SK-N-SH (cell line): Measurements from ENCODE around the gene KAT14. TPM values are rescaled to one million over a fixed set of nuclear protein-coding genes. Genes with fewer than 3 reads are reported as not detected.

Experiments used
- CTCF ChIA-PET: fragments of 300-600, 350-600 bp; formaldehyde crosslinking; extraction: SDS; loops from one replicate; lab custom pipeline; 2021; lab: Yijun Ruan, JAX
- POLR2A ChIA-PET: fragments of 350-600 bp; sonication (Branson Sonifier 250); formaldehyde crosslinking; extraction: SDS; loops from one replicate; lab custom pipeline; 2020; ENCODE audit warnings: antibody characterized with exemption, inconsistent platforms; lab: Yijun Ruan, JAX
- DNase-seq: peaks from one replicate; pipeline ENCODE4 v3.0.0; 2012
- H2AFZ ChIP-seq: fragments of 200-600 bp; sonication (generic); 2 replicates; pipeline ENCODE4 v1.8.1; 2016; ENCODE audit warnings: antibody characterized with exemption, mild to moderate bottlenecking, low read depth
- H3F3A ChIP-seq: fragments of 200-600 bp; sonication (generic); replicated peaks from 2 replicates; pipeline ENCODE3; 2016; ENCODE audit warnings: antibody characterized with exemption, mild to moderate bottlenecking; ENCODE audit not compliant: insufficient read depth
- H3K27ac ChIP-seq, 2 experiments: fragments of 200-500 bp in 1 of 2; fragments of 200-600 bp in 1 of 2; sonication (Bioruptor generic) in 1 of 2; sonication (generic), shearing (Covaris generic) in 1 of 2; 2 replicates each; pipeline versions ENCODE4 v1.5.1 to v1.6.1; 2014 to 2016; ENCODE audit warnings: low read depth in 2 of 2, inconsistent platforms in 1 of 2, low read length in 1 of 2, mild to moderate bottlenecking in 1 of 2, mixed read lengths in 1 of 2
- H3K27me3 ChIP-seq: fragments of 200-600 bp; sonication (generic), shearing (Covaris generic); 2 replicates; pipeline ENCODE4 v1.6.1; 2016; ENCODE audit warnings: mixed run types; ENCODE audit not compliant: insufficient read depth
- H3K36me3 ChIP-seq, 2 experiments: fragments of 200-500 bp in 1 of 2; fragments of 200-600 bp in 1 of 2; sonication (Bioruptor generic) in 1 of 2; sonication (generic) in 1 of 2; replicated peaks in 1 of 2; 2 replicates each; pipeline versions ENCODE3 to v1.5.1; 2014 to 2016; ENCODE audit warnings: low read length in 1 of 2, mild to moderate bottlenecking in 1 of 2; ENCODE audit not compliant: insufficient read depth in 2 of 2, control insufficient read depth in 1 of 2
- H3K4me1 ChIP-seq, 2 experiments: fragments of 200-500 bp in 1 of 2; fragments of 200-600 bp in 1 of 2; sonication (Bioruptor generic) in 1 of 2; sonication (generic), shearing (Covaris generic) in 1 of 2; 2 replicates each; pipeline versions ENCODE4 v1.5.1 to v1.6.1; 2014 to 2016; ENCODE audit warnings: low read depth in 1 of 2, low read length in 1 of 2, mixed run types in 1 of 2; ENCODE audit not compliant: insufficient read depth in 2 of 2, control insufficient read depth in 1 of 2
- H3K4me2 ChIP-seq: fragments of 200-600 bp; sonication (generic), shearing (Covaris generic); 2 replicates; pipeline ENCODE4 v1.6.1; 2017; ENCODE audit warnings: mixed run types
- H3K4me3 ChIP-seq, 2 experiments: fragments of 200-500 bp in 1 of 2; fragments of 200-600 bp in 1 of 2; sonication (Bioruptor generic) in 1 of 2; sonication (generic), shearing (Covaris generic) in 1 of 2; 2 replicates each; pipeline versions ENCODE4 v1.5.1 to v1.8.1; 2014 to 2016; ENCODE audit warnings: low read depth in 2 of 2, inconsistent platforms in 1 of 2, low read length in 1 of 2, mild to moderate bottlenecking in 1 of 2, mixed read lengths in 1 of 2, moderate library complexity in 1 of 2
- H3K79me2 ChIP-seq: fragments of 200-600 bp; sonication (generic); 2 replicates; pipeline ENCODE4 v1.8.1; 2017; ENCODE audit warnings: mild to moderate bottlenecking; ENCODE audit not compliant: insufficient read depth
- H3K9ac ChIP-seq: fragments of 200-600 bp; sonication (generic); 2 replicates; pipeline ENCODE4 v1.6.1; 2017; ENCODE audit warnings: mixed run types
- H3K9me2 ChIP-seq: fragments of 200-600 bp; sonication (generic); 2 replicates; pipeline ENCODE4 v1.6.1; 2017; ENCODE audit warnings: mixed run types
- H3K9me3 ChIP-seq: fragments of 200-600 bp; sonication (generic); 2 replicates; pipeline ENCODE4 v1.6.1; 2017; ENCODE audit warnings: mixed run types, mild to moderate bottlenecking, moderate library complexity
- H4K20me1 ChIP-seq: fragments of 200-600 bp; sonication (generic); 2 replicates; pipeline ENCODE4 v1.6.1; 2017; ENCODE audit warnings: mild to moderate bottlenecking, mixed run types; ENCODE audit not compliant: insufficient read depth
- CHD2 ChIP-seq: fragments of 150-350 bp; IDR thresholded peaks from 2 replicates; pipeline ENCODE4 v1.6.1; 2018; ENCODE audit warnings: low read length; ENCODE audit not compliant: partially characterized antibody
- ELF1 ChIP-seq: IDR thresholded peaks from 2 replicates; pipeline ENCODE4 v1.4.0; 2012
- EP300 ChIP-seq, 2 experiments: IDR thresholded peaks; 2 replicates each; pipeline versions ENCODE4 v1.4.0 to v1.6.1; 2012; ENCODE audit warnings: borderline replicate concordance in 1 of 2, low read depth in 1 of 2, low read length in 1 of 2
- EZH2phosphoT487 ChIP-seq: fragments of 200-600 bp; sonication (generic); IDR thresholded peaks from 2 replicates; pipeline ENCODE4 v1.6.1; 2017; ENCODE audit warnings: low read depth, mixed run types, mild to moderate bottlenecking, antibody characterized with exemption, moderate library complexity, borderline replicate concordance
- FOSL2 ChIP-seq: IDR thresholded peaks from 2 replicates; pipeline ENCODE4 v1.4.0; 2012; ENCODE audit warnings: low read depth, mild to moderate bottlenecking, moderate library complexity, borderline replicate concordance
- FOXJ3 ChIP-seq: sonication (generic); formaldehyde crosslinking; IDR thresholded peaks from 2 replicates; pipeline ENCODE4 v1.5.1; 2020; ENCODE audit warnings: mild to moderate bottlenecking, missing genetic modification reagents
- MEF2A ChIP-seq: IDR thresholded peaks from 2 replicates; pipeline ENCODE4 v1.4.0; 2012; ENCODE audit warnings: low read depth, borderline replicate concordance
- MXI1 ChIP-seq: IDR thresholded peaks from 2 replicates; pipeline ENCODE4 v1.6.1; 2012; ENCODE audit warnings: mild to moderate bottlenecking, low read depth, low read length, improper control_type of control experiment
- NRF1 ChIP-seq: IDR thresholded peaks from 2 replicates; pipeline ENCODE4 v1.6.1; 2012; ENCODE audit warnings: low read depth, mild to moderate bottlenecking, low read length
- POLR2AphosphoS5 ChIP-seq: IDR thresholded peaks from 2 replicates; pipeline ENCODE4 v1.6.1; 2012; ENCODE audit warnings: low read depth, low read length
- RAD21 ChIP-seq: IDR thresholded peaks from 2 replicates; pipeline ENCODE4 v1.6.1; 2012; ENCODE audit warnings: mild to moderate bottlenecking, low read length
- RCOR1 ChIP-seq: fragments of 150-350 bp; IDR thresholded peaks from 2 replicates; pipeline ENCODE4 v1.6.1; 2017; ENCODE audit warnings: antibody characterized with exemption, low read length
- RFX5 ChIP-seq: IDR thresholded peaks from 2 replicates; pipeline ENCODE4 v1.6.1; 2012; ENCODE audit warnings: mild to moderate bottlenecking, improper control_type of control experiment, low read length
- SIN3A ChIP-seq: IDR thresholded peaks from 2 replicates; pipeline ENCODE4 v1.6.1; 2012; ENCODE audit warnings: low read depth, mild to moderate bottlenecking, low read length, moderate library complexity, borderline replicate concordance
- SMC3 ChIP-seq: IDR thresholded peaks from 2 replicates; pipeline ENCODE4 v1.6.1; 2012; ENCODE audit warnings: low read depth, low read length, improper control_type of control experiment
- TCF12 ChIP-seq: IDR thresholded peaks from 2 replicates; pipeline ENCODE4 v1.4.0; 2012
- ZBTB33 ChIP-seq: IDR thresholded peaks from 2 replicates; pipeline ENCODE4 v1.4.0; 2012; ENCODE audit warnings: low read depth, borderline replicate concordance
- WGBS: methylation state at CpG from one replicate; pipeline ENCODE4 v1.1.6; 2017; ENCODE audit warnings: low lambda C conversion rate; 5-methylcytosine and 5-hydroxymethylcytosine counted together
- polyA plus RNA-seq, 3 experiments: library from polyadenylated mRNA; depleted of rRNA; stranded (reverse); fragments of >200 nt; gene quantifications; 2 replicates each; pipeline ENCODE4 v1.2.3, GENCODE V29; 2012
- TF ChIP-seq, protein P1 (sequence below): IDR thresholded peaks from 2 replicates; pipeline ENCODE4 v1.6.1; 2012; ENCODE audit warnings: mild to moderate bottlenecking, low read depth, low read length, moderate library complexity

The KAT14 gene
- polyA plus RNA-seq, 1 of the 3 experiments (the other 2 are of a cell fraction), result 7.3 TPM

GRCh38 chr20:18180815-18181214, 43.2 kb downstream of the KAT14 start:
- H4K20me1 ChIP-seq, result no peaks in the 10 kb centered on the region
- POLR2A ChIA-PET, result no interaction called here
- H3K79me2 ChIP-seq, result no peaks in the 10 kb centered on the region
- no peaks in the 10 kb centered on the region for H3K4me1 ChIP-seq
- no peak overlapping the region for H3K4me3 ChIP-seq
- H3K4me2 ChIP-seq, result no peak overlapping the region
- DNase-seq, result no peak
- no peak overlapping the region for H2AFZ ChIP-seq
- no peaks in the 10 kb centered on the region for H3K27me3 ChIP-seq
- WGBS, result 50% methylated on average over 1 of the region's 1 CpG
- H3K36me3 ChIP-seq, result peaks cover 30 to 52% of the 10 kb centered on the region in 2 experiments
- no peak for TF ChIP-seq CHD2
- TF ChIP-seq, all 33 proteins: peak for 0
- Histone ChIP-seq H3K27ac (no peak overlapping the region), H3K9ac (no peak overlapping the region), H3K9me2 (no peaks in the 10 kb centered on the region), H3K9me3 (no peaks in the 10 kb centered on the region), H3F3A (no peaks in the 10 kb centered on the region)
- CTCF ChIA-PET, result no interaction called here

DNA sequence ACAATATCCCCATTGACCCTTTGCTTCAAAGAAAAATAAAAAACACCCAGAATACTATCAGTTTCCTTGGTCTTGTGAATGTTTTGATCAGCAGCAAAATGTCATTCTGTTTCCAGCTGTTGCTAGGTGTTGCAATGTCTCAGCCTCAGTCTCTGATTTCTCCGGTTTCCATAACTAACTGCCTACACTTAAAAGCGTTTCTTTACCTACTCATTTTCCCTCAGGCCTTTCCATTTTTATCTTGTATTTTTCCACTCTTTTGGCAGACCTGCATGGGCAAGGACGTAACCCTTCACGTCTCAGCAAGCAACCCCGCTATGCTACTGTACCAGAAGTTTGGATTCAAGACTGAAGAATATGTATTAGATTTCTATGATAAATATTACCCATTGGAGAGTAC, 49.4 kb downstream of the KAT14 start:
- Histone ChIP-seq H3K9me3 (no peaks in the 10 kb centered on the region), H3K4me1 (no peaks in the 10 kb centered on the region), H3K9me2 (no peaks in the 10 kb centered on the region), H4K20me1 (no peaks in the 10 kb centered on the region), H2AFZ (no peak overlapping the region), H3K79me2 (no peaks in the 10 kb centered on the region), H3K9ac (no peak overlapping the region), H3K27ac (no peak overlapping the region), H3K4me3 (no peak overlapping the region), H3K36me3 (peaks cover 35 to 63% of the 10 kb centered on the region in 2 experiments), H3F3A (no peaks in the 10 kb centered on the region), H3K4me2 (no peak overlapping the region), H3K27me3 (no peaks in the 10 kb centered on the region)
- POLR2A ChIA-PET, result no interaction called here
- CTCF ChIA-PET, result interaction anchor here (1.5 kb wide), 1 partner anchor 89 kb away, joined by 3 read pairs; no protein-coding TSS in a partner anchor
- WGBS, result 82% methylated on average over 5 of the region's 5 CpGs
- no peak for DNase-seq
- TF ChIP-seq MEF2A, result no peak
- TF ChIP-seq EZH2phosphoT487, result no peak
- TF ChIP-seq FOSL2, result no peak
- no peak for TF ChIP-seq ZBTB33
- TF ChIP-seq RAD21, result no peak
- no peak for TF ChIP-seq NRF1
- no peak for TF ChIP-seq RFX5
- TF ChIP-seq MXI1, result no peak
- TF ChIP-seq SMC3, result no peak
- no peak for TF ChIP-seq EP300 (IDR thresholded peaks at IDR 0.05; ENCODE audit: borderline replicate concordance in 1 of 2, low read depth in 1 of 2, low read length in 1 of 2)
- no peak for TF ChIP-seq SIN3A
- no peak for TF ChIP-seq ELF1
- no peak for TF ChIP-seq TCF12
- TF ChIP-seq POLR2AphosphoS5, result no peak
- no peak for TF ChIP-seq RCOR1
- TF ChIP-seq FOXJ3 (CRISPR knock-in tag), result no peak
- TF ChIP-seq, protein P1, sequence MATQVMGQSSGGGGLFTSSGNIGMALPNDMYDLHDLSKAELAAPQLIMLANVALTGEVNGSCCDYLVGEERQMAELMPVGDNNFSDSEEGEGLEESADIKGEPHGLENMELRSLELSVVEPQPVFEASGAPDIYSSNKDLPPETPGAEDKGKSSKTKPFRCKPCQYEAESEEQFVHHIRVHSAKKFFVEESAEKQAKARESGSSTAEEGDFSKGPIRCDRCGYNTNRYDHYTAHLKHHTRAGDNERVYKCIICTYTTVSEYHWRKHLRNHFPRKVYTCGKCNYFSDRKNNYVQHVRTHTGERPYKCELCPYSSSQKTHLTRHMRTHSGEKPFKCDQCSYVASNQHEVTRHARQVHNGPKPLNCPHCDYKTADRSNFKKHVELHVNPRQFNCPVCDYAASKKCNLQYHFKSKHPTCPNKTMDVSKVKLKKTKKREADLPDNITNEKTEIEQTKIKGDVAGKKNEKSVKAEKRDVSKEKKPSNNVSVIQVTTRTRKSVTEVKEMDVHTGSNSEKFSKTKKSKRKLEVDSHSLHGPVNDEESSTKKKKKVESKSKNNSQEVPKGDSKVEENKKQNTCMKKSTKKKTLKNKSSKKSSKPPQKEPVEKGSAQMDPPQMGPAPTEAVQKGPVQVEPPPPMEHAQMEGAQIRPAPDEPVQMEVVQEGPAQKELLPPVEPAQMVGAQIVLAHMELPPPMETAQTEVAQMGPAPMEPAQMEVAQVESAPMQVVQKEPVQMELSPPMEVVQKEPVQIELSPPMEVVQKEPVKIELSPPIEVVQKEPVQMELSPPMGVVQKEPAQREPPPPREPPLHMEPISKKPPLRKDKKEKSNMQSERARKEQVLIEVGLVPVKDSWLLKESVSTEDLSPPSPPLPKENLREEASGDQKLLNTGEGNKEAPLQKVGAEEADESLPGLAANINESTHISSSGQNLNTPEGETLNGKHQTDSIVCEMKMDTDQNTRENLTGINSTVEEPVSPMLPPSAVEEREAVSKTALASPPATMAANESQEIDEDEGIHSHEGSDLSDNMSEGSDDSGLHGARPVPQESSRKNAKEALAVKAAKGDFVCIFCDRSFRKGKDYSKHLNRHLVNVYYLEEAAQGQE, result no peak
